HPDE6-E6E7 (cell line): ENCODE data around the gene C12orf75.
"Not testable (repeated sequence)": the region's sequence is repeated elsewhere in the genome, so short reads cannot be mapped to it uniquely, and the experiment has no call there.

Source experiments
- DNase-seq: peaks from one replicate; pipeline ENCODE4 v3.0.0; 2011; ENCODE audit warnings: missing footprints; ENCODE audit errors: extremely low spot score

Gene C12orf75

DNA sequence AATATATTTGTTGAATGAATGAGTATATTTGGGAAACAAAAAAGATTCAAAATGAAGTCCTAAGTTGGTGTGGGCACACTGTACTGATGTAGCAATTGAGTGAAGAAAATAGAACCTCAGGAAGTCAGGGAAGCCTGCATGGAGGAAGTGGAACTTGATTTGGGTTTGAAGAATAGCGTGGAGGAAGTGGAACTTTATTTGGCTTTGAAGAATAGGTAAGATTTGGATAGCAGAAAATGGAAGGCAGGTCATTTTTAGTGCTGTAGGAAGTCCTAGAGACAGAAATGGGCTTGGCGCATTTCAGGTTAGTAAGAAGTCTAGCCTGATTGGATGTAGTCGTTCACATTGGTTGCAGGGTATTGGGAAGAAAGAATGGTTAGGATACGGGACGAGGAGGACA is 5.4 kb downstream of the C12orf75 start:
- no peak for DNase-seq

DNA sequence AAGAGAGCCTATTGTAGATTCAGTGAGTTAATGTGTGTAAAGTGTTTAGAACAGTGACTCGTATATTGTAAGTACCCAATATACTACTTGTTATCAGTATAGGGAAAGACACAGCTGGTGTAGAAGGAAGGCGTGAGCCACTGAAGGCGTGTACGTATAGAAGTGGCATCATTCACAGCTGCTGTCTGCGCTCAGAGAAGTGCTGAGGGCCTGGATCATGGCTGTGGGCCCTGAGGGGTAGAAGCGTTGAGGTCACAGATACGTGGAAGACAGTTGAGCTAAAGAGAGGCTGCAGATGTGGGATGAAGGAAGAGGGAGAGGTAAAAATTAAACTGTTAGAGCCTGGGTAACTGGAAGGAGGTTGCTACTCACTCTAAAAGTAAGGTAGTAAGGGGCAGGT is 5.9 kb downstream of the C12orf75 start:
- no peak for DNase-seq

DNA sequence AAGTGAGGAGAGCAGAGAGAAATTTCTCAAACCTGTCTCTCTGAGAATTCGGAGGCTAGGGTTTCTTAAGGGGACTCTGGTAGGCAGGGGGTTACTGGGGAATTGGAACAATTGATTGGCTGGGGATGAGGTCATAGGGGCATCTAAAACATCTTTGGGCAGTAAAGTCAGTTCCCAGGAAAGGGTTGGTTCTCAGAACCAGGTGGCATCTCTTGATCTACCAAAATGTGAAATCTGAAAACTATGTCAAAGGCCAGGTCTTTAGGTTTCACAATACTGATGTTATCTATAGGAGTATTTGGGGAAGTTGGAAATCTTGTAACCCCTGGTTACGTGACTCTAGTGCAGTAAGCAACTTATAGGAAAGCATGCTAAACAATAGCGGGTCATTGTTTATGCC is 6.9 kb downstream of the C12orf75 start:
- no peak for DNase-seq

GRCh38 chr12:105338966-105339365 is 8.5 kb downstream of the C12orf75 start:
- DNase-seq, result no peak

GRCh38 chr12:105341010-105341409 is 10.5 kb downstream of the C12orf75 start:
- DNase-seq, result no peak

- DNase-seq, result not testable (repeated sequence)
These were observed 11.1 kb downstream of the C12orf75 start for GRCh38 chr12:105341620-105342019.

GRCh38 chr12:105342464-105342863 is 12.0 kb downstream of the C12orf75 start:
- no peak for DNase-seq

DNA sequence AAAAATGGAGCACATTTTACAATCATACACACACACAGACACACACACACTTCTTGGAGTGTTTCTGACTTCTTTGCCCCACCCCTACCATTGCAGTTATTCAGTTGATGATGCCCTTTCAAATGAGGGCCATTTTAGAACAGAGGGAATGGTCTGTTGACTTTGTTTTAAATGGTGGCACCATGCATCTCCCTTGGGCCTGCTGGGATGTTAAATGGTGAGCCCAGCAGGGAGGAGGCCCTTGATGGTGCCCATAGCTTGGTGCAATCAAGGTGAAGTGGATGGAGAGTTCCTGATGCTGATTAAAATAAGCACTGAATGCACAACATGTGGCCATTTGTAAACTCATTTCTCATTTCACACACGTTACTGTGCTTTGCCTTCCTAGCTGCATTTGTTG is 13.3 kb downstream of the C12orf75 start:
- DNase-seq, result no peak

DNA sequence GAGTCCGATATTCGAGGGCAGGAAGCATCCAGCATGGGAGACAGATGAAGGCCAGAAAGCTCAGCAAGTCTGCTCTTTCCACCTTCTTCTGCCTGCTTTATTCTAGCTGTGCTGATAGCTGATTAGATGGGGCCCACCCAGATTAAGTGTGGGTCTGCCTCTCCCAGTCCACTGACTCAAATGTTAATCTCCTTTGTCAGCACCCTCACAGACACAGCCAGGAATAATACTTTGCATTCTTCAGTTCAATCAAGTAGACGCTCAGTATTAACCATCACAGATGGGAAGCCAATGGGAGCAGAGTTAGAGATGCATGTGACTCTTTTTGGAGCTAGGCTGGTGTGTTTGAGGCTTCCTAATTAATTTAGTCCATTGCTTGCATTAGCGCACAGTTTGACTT is 17.0 kb downstream of the C12orf75 start:
- DNase-seq, result no peak

DNA sequence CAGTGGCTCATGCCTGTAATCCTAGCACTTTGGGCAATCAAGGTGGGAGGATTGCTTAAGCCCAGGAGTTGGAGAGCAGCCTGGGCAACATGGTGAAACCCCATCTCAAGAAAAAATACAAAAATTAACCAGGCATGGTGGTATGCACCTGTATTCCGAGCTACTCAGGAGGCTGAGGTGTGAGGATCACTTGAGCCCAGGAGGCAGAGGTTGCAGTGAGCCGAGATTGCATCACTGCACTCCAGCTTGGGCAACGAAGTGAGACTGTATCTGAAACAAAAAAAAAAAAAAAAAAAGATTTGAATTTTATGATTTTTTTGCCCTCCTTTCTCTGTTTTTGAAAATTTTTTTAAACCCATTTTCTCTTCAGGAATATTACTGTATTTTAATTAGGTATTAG is 17.7 kb downstream of the C12orf75 start:
- no peak for DNase-seq

DNA sequence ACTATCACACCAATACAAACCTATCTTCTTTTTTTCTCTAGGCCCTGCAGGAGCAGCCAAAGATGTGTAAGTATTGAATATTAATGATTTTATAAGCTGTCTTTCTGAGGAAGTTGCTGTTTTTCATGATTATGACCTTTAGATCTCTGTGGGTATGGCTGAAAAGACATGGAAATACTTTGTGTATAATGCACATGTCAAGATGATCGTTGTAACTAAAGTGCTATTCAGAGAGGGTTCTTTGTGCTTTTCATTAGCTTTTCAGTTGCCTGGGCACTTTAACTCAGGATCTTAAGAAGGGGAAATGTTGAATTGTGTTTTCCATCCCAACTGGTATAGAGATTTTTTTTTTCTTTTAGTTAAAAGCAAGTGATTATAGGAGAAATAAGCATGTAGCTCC is 18.1 kb downstream of the C12orf75 start:
- no peak for DNase-seq

GRCh38 chr12:105349138-105349537 is 18.6 kb downstream of the C12orf75 start:
- DNase-seq, result no peak

- no peak for DNase-seq
These were observed 21.0 kb downstream of the C12orf75 start for GRCh38 chr12:105351523-105351922.

DNA sequence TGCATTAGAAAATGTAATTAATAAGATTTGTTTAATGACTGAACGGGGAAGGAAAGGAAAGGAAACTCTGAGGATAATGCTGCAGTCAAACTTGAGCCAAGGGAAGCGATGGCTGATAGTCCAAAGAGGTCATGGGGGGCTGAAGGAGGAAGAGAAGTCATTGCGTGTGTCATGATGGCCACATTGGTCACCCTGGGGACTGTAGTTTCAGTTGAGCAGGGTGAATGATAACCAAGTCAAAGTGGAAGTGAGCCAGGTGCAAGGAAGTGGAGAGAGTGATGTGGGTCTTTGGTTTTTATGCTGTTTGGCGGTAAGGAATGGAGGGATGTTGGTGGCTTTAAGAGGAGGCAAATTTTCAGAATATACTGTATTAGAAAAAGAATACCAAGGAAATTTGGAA is 21.6 kb downstream of the C12orf75 start:
- no peak for DNase-seq

GRCh38 chr12:105352940-105353635 is 22.6 kb downstream of the C12orf75 start:
- DNase-seq, result no peak

DNA sequence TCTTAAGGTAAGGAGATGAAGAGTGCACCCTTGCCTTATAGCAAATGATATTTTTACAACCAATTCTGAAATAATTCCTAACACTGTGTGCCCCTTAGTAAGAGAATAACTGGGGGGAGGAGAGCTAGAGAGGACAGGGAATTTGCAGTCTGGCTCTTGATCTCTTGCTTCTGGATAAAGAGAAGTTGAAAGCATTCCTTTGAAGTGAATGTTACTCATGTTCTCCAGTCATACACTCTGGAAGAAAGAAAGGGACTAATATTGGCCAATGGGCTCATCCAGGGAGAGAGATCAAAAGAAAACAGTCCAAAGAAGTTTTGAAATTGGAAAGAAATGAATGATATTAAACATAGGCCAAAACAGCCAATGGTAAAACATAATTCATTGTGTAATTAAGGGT is 25.3 kb downstream of the C12orf75 start:
- DNase-seq, result no peak

DNA sequence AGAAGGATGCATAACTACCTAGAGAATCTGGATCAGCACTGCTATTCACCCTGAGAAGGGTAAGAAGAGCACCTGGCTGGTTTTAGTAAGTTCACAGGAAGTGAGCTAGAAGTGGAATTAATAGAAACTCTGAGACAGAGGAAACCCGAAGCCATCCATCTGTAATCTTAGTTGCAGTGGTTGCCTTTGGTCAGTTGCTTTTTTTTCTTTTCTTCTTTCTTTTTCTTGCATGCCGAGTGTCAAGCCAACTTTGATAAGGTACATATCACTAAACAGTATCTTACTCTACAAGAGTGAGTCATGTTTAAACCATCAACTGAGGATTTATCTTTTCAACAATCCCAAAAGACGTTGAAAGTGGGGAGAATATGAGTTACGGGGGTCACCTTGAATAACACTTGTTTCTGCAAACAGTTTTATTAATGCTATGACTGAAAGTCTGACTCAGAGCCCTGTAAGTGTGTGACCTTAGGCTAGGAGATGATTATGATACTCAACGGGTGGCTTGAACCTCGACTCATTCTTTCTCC is 26.7 kb downstream of the C12orf75 start:
- DNase-seq, result no peak

GRCh38 chr12:105358789-105359188 is 28.3 kb downstream of the C12orf75 start:
- DNase-seq, result no peak

DNA sequence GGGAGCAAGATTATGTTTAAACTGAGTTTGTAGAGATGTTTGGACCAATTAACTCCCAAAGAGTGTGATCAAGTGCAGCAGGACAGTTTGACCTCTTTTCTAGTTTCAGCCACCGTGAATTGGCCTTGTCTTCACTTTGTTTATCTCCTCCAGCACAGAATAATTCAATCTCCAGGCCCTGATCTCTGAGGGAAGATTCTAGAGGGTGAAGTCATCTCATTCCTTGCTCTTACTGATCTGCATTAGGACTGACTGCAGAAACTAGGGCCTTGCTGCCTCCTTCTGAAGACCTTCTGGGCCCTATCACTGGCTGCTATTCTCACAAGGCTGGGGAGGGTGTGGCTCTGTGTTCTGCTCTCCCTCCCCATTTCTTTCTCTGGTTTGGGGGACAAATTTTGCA is 29.4 kb downstream of the C12orf75 start:
- no peak for DNase-seq

DNA sequence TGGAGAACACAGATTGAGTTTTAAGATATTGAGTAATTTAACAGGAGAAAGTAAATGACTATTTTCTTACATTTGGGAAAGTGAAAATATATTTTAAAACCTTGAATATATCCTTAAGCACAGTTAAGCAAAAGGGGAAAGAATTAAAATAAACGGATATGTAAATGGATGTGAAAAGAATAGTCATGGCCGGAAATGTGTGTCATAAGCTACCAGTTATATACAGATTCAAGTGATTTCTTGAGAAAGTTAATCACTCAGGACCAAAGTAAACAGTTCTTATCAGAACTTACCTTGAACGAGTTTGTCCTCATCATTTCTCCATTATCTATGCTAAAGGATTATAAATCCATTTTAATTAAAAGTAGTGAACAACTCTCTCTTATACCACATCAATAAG is 33.4 kb downstream of the C12orf75 start:
- DNase-seq, result no peak

DNA sequence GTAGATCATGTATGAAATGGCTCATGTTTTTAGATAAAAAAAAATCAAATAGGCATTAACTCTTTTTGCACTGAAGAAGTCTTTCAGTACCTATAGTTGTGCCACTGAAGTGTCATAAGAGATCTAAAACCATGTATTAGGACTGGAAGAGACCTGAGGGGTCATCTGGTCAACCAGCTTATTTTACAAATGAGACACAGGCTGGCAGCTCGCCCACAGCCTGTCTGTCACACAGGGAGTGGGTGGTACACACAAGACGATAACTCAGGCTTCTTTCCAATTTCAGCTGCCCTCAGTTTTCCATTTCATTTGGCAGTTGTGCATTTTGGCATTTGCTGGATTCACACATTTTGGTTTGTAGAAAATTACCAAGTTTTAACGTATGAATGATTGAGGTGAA is 34.7 kb downstream of the C12orf75 start:
- DNase-seq, result no peak

DNA sequence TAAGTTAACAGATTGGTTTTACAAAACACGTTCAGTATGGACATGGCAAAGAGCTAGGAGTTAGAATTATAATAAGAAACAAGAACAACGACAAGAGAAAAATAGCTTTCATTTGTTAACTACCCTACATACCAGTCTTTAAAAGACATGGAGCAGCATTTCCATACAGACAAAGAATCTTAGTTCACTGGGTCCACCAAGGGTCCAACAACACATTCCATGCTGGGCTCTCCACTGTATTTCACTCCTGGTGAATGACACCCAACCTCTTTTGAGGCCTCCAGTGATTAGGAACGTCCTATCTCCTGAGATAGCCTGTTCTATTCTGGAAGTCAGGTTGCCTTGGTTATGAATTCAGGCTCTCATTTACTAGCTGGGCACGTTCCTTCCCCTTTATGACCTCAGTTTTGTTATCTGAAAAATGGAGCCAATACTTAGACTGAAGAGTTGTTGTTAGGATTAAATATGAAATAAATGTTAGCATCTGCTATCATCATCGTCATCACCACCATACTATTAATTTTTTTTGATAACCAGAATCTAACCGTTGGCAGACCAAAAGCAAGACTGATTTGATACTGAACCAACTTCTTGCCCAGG is 37.7 kb downstream of the C12orf75 start:
- DNase-seq, result no peak

DNA sequence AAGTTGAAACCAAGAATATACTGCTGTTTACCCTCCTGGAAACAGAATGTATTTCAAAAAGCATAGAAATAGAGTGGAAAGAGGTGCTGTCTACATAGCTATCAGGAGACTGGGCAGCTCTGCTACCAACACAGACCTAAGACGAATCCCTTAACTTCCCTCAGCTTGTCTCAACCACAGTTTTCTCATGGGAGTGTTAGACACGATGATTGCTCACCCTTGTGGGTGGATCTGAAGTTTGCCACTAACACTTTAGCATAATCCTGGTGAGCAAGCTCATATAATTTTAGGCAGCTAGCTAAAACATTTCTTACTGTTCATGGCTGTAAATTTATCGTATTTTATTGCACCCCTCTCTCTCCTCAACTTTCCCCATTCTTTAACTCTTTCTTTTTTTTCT is 38.5 kb downstream of the C12orf75 start:
- no peak for DNase-seq

GRCh38 chr12:105374303-105374702 is 43.8 kb downstream of the C12orf75 start:
- DNase-seq, result no peak
